NT2/D1 (cell line): ENCODE measurements around the gene BCL2L11.

ENCODE experiments used
- YY1 ChIP-seq: IDR thresholded peaks from 2 replicates; pipeline ENCODE4 v1.6.1; 2011; ENCODE audit not compliant: insufficient read length, insufficient read depth
- ZNF274 ChIP-seq: IDR thresholded peaks from 2 replicates; pipeline ENCODE4 v1.6.1; 2011; ENCODE audit warnings: mild to moderate bottlenecking, low read depth, low read length

GRCh38 chr2:111135910-111136297 lies 15.2 kb downstream of the BCL2L11 start:
- TF ChIP-seq YY1 (no peak), ZNF274 (no peak)
